Subcutaneous abdominal adipose tissue (tissue), 5 donors: ENCODE data around the gene IAH1.

Experiments
- H3K27ac ChIP-seq: one replicate; pipeline ENCODE4 v1.7.0; 2013; ENCODE audit warnings: low read depth, mild to moderate bottlenecking, inconsistent platforms, low read length, moderate library complexity
- H3K27me3 ChIP-seq, 5 donors: one replicate each; pipeline ENCODE4 v1.7.0; 2013; ENCODE audit warnings: low read length in 5 of 5, inconsistent platforms in 1 of 5; ENCODE audit not compliant: control insufficient read depth in 5 of 5, insufficient read depth in 4 of 5
- H3K36me3 ChIP-seq, 5 donors: one replicate each; pipeline ENCODE4 v1.7.0; 2013; ENCODE audit warnings: low read length in 5 of 5; ENCODE audit not compliant: control insufficient read depth in 5 of 5, insufficient read depth in 5 of 5
- H3K4me1 ChIP-seq, 5 donors: one replicate each; pipeline ENCODE4 v1.7.0; 2013; ENCODE audit warnings: low read length in 5 of 5, mild to moderate bottlenecking in 3 of 5, moderate library complexity in 1 of 5; ENCODE audit not compliant: control insufficient read depth in 5 of 5, insufficient read depth in 5 of 5
- H3K4me3 ChIP-seq, 5 donors: one replicate each; pipeline ENCODE4 v1.7.0; 2013; ENCODE audit warnings: low read length in 5 of 5, low read depth in 1 of 5
- H3K9ac ChIP-seq, 5 donors: one replicate each; pipeline ENCODE4 v1.7.0; 2013; ENCODE audit warnings: low read length in 5 of 5, mild to moderate bottlenecking in 4 of 5, moderate library complexity in 3 of 5
- H3K9me3 ChIP-seq, 5 donors: one replicate each; pipeline ENCODE4 v1.7.0; 2013; ENCODE audit warnings: low read length in 5 of 5; ENCODE audit not compliant: control insufficient read depth in 5 of 5
- donor health status: healthy.
- donor health status: healthy.
- donor health status: healthy.
- donor health status: healthy.
- donor health status: healthy.

The IAH1 gene

DNA sequence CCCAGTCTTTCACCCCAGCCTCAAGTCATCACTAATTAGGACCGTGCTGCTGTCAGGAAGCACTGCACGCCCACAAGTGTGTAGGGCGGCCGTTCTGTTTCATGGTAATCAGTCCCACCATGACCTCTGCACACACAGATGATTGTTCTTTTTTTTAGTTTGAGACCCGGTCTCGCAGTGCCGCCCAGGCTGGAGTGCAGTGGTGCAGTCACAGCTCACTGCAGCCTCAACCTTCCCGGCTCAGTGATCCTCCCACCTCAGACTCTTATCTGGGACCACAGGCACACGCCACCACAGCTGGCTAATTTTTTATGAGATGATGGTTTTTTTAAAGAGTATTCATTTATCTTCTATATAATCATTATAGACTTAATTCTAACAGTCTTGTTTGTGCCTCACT lies 1.8 kb upstream of the IAH1 start:
- Histone ChIP-seq H3K36me3 (peaks cover 4 to 26% (median 10%) of the 10 kb centered on the region in 5 donors), H3K9ac (no peak overlapping the region), H3K9me3 (no peaks in the 10 kb centered on the region), H3K27me3 (no peaks in the 10 kb centered on the region), H3K4me1 (peaks cover 2 to 31% (median 26%) of the 10 kb centered on the region in 5 donors), H3K27ac (no peak overlapping the region), H3K4me3 (no peak overlapping the region)

DNA sequence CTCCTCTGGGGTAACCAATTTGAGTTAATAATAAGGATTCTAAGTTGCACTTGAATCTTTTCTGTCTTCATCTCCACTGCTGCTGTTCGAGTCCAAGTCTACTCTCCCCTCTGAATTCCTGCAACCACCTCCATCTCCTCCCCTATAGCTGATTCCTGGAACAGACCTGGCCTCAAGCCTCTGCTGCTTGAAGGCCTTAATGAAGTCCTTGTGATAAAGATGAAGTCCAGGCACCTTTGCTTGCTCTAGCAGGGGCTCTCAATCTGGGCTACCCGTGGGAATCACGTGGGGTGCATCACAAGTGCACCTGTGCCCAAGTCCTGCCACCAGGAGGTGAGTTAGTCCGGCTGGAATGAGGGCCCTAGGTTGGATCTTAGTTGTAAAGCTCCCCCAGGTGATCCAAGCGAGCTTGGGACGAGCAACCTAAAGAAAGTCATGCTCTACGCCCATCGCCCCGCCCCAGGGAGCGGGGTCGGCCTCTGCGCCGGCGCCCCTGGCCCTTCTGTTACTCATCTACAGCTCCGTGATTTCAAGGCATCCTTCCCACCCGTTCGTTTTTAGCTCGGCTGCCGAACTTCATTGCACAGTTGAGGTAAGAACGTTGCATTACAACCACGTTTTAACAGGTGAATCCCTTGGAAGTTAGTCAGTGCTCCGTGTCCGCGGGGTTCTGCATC lies 905 bp upstream of the IAH1 start:
- no peaks in the 10 kb centered on the region for H3K9me3 ChIP-seq
- peak overlapping the region; percentile 54 to 96 (median 82) for H3K4me3 ChIP-seq
- peaks cover 6 to 26% (median 10%) of the 10 kb centered on the region in 5 donors for H3K36me3 ChIP-seq
- H3K27ac ChIP-seq, result peak overlapping the region; percentile 94
- H3K27me3 ChIP-seq, result no peaks in the 10 kb centered on the region
- H3K4me1 ChIP-seq, result peaks cover 2 to 31% (median 26%) of the 10 kb centered on the region in 5 donors
- peak overlapping the region in 3 of 5 donors; percentile 79 to 88 (median 85) for H3K9ac ChIP-seq

DNA sequence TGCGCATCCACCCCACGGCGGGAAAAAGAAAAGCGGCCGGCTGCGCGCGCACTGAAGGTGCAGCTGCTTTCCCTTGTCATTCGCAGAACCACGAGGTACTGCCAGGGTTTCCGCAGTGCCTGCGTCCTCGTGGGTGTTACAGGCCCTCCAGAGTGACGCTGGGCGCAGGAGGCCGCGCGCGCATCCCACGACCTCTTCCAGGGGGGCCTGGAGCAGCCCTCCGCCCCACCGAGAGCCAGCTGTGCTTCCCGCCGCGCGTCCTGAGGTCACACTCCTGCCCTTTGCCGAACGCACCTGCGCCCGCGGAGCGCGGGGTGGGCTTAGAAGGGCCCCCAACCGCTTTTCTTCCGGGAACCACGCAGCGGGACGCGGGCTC lies 378 bp upstream of the IAH1 start:
- Histone ChIP-seq H3K27ac (peak overlapping the region; percentile 94), H3K9ac (peak overlapping the region in 4 of 5 donors; percentile 50 to 88 (median 82)), H3K4me3 (peak overlapping the region; percentile 54 to 96 (median 82)), H3K27me3 (no peaks in the 10 kb centered on the region), H3K9me3 (no peaks in the 10 kb centered on the region), H3K4me1 (peaks cover 2 to 31% (median 26%) of the 10 kb centered on the region in 5 donors), H3K36me3 (peaks cover 6 to 29% (median 14%) of the 10 kb centered on the region in 5 donors)

DNA sequence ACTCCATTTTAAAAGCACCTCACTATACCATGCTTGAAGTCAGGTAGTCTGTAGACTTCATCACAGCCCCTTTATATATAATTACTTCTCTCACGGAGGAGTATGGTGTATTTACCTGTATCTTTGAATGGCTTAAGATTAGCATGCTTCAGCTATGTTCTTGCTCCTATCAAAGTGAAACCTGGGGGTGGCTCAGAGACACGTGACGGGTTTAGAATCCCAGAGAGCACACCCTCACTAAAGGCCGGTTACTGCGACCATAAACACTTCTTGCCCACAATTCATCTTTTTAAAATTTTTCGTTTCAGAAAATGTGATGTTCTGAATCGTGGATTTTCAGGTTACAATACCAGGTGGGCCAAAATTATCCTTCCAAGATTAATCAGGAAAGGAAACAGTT lies 3.6 kb downstream of the IAH1 start:
- Histone ChIP-seq H3K4me3 (no peak overlapping the region), H3K4me1 (peaks cover 2 to 31% (median 26%) of the 10 kb centered on the region in 5 donors), H3K27me3 (no peaks in the 10 kb centered on the region), H3K36me3 (peaks cover 9 to 50% (median 41%) of the 10 kb centered on the region in 5 donors), H3K9ac (no peak overlapping the region), H3K27ac (no peak overlapping the region), H3K9me3 (no peaks in the 10 kb centered on the region)

DNA sequence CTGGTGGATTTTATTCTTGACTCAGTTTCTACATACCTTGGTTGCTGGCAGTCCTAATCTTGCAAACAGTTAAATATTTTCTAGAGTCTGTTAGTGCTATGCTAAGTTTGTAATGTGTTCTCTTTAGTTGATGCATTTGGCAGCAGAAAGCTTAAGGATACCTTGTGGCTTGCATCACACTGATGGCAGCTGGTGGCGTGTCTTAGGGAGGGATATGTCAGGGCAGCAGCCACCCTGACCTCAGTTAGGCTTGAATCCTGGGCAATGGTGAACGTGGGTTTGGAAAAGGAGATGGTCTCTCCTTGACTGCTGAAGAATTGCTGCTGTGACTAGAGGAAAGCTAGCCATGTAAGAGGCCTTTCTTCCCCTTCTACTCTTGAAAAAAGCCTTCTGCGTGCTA lies 4.2 kb downstream of the IAH1 start:
- Histone ChIP-seq H3K36me3 (peaks cover 9 to 56% (median 47%) of the 10 kb centered on the region in 5 donors), H3K9ac (no peak overlapping the region), H3K4me1 (peaks cover 2 to 30% (median 26%) of the 10 kb centered on the region in 5 donors), H3K9me3 (no peaks in the 10 kb centered on the region), H3K27ac (no peak overlapping the region), H3K4me3 (no peak overlapping the region), H3K27me3 (no peaks in the 10 kb centered on the region)

DNA sequence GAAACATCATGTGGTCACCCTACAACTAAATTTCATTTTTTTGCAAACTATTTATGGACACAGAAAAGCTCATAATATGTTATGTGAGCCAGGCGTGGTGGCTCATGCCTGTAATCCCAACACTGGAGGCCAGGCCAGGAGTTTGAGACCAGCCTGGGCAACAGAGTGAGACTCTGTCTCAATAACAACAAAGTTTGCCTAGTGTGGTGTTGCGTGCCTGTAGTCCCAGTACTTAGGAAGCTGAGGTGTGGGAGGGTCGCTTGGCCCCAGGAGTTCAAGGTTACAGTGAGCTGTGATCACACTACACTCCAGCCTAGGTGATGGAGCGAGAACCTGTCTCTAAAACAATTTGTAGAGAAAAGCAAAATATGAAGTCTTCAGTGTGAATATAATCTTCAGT lies 5.8 kb downstream of the IAH1 start:
- Histone ChIP-seq H3K9ac (no peak overlapping the region), H3K27ac (no peak overlapping the region), H3K4me3 (no peak overlapping the region), H3K4me1 (peaks cover under 1 to 18% (median 13%) of the 10 kb centered on the region in 5 donors), H3K27me3 (no peaks in the 10 kb centered on the region), H3K36me3 (peaks cover 12 to 72% (median 63%) of the 10 kb centered on the region in 5 donors), H3K9me3 (no peaks in the 10 kb centered on the region)

DNA sequence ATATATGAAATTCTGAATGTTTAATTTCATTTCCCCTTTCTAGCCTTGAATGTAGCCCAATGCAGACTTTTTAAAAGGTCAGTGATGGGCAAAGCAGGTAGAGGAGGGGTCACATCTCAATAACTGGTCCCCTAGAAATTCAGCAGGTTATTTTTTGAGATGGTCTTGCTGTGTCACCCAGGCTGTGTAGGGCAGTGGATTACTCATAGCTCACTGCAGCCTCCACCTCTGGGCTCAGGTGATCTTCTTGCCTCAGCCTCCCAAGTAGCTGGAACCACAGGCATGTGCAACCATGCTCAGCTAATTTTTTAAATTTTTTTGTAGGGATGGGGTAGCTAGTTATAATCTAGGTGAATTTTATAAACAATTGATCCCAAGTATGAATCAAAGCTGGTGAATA lies 8.8 kb downstream of the IAH1 start:
- no peaks in the 10 kb centered on the region for H3K27me3 ChIP-seq
- H3K4me3 ChIP-seq, result no peak overlapping the region
- H3K4me1 ChIP-seq, result peaks cover 0 to 2% (median 0%) of the 10 kb centered on the region in 5 donors
- no peak overlapping the region for H3K9ac ChIP-seq
- H3K9me3 ChIP-seq, result no peaks in the 10 kb centered on the region
- H3K27ac ChIP-seq, result no peak overlapping the region
- peaks cover 21 to 93% (median 87%) of the 10 kb centered on the region in 5 donors for H3K36me3 ChIP-seq

DNA sequence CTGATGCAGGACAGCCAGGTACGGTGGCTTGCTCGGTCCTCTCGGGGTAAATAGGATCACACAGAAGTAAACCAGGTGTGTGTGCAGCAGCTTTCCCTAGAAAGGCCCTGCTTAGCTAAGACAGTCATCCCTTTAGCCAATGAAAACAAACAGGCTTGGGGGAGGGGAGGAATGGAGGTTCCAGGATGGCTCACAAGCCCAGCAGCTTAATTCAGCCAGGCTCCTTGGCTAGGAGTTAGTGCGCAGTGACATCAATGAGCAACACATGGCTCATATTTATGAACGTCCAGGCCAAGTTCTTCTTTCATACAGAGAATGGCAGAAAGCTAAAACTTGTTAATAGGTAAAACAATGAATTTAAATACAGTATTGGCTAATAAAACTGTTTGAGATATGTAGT lies 10.2 kb downstream of the IAH1 start:
- H3K36me3 ChIP-seq, result peaks cover 31 to 97% (median 88%) of the 10 kb centered on the region in 5 donors

DNA sequence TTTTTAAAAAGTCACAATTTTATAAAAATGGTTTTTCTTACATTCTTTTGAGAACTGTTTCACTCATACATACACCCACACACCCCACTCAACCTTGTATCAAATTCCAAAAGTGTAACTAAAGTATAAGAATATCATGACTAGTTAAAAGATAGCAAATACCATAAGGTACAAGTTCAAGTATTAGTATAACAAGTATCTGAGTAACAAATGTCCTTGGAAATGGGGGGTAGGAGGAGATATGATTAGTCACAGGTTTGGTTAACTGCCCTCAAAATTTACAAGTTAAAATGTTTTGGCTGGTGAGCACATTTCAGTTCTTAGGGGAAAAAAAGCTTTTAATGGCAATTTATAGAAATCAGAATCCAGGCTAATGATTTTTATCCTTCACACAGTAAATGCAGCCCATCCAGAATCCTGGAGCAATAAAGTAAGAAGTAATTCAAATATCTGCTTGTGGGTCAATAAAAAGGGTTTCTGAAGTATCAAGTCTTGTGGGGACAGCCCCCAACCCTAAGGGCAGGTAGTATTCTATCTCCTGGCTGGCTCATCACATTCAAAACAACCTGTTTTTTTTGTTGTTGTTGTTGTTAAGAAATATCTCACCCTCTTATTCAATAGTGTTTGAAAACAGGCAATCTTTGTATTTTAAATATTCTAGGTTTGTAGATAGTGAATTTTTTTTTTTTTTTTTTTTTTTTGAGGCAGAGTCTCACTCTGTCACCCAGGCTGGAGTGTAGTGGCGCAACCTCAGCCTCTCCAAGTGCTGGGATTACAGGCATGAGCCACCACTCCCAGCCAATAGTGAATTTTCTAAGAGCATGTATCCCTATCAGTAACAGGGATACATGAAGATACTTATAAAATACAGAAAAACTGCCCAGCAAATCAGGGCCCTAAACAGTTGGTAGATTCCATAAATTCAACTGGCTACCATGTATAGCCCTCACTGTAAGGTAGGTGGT lies 14.5 kb downstream of the IAH1 start:
- Histone ChIP-seq H3K9me3 (no peaks in the 10 kb centered on the region), H3K27ac (peak overlapping the region; percentile 44), H3K27me3 (no peaks in the 10 kb centered on the region), H3K36me3 (peaks cover 56 to 97% (median 89%) of the 10 kb centered on the region in 5 donors), H3K4me3 (no peak overlapping the region), H3K4me1 (peaks cover 0 to 6% (median 0%) of the 10 kb centered on the region in 5 donors), H3K9ac (peak overlapping the region in 1 of 5 donors; percentile 2)

More for the DNA sequence above, 10.2 kb downstream of the IAH1 start:
- no peaks in the 10 kb centered on the region for H3K27me3 ChIP-seq
- H3K4me3 ChIP-seq, result no peak overlapping the region
- H3K4me1 ChIP-seq, result no peaks in the 10 kb centered on the region
- H3K27ac ChIP-seq, result no peak overlapping the region
- no peak overlapping the region for H3K9ac ChIP-seq
- H3K9me3 ChIP-seq, result no peaks in the 10 kb centered on the region

DNA sequence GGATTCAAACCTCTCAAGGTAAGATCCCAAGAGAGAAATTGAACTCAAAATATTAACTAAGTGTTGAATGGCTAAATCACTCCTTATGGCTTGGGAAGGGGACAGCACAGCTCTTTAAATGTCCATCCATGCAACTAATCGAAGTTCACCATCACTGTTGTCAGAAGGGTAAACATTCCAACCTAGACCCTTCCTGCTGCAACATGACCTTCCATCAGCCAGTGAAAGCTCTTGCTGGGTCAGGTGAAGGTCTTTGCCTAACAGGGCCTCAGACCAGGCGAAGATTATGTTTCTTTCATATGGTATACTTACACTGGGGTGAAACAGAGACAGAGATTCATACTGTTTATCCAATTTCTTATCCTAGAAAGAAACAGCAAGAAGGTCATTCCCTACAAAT lies 16.4 kb downstream of the IAH1 start:
- Histone ChIP-seq H3K27me3 (no peaks in the 10 kb centered on the region), H3K9ac (no peak overlapping the region), H3K27ac (no peak overlapping the region), H3K4me1 (peaks cover 0 to 6% (median 0%) of the 10 kb centered on the region in 5 donors), H3K4me3 (no peak overlapping the region), H3K36me3 (peaks cover 57 to 94% (median 84%) of the 10 kb centered on the region in 5 donors), H3K9me3 (no peaks in the 10 kb centered on the region)
